ENCODE results near the gene TMEM131L. TPM values are rescaled to one million over a fixed set of nuclear protein-coding genes. Genes with fewer than 3 reads are reported as not detected.

TMEM131L gene
- total and polyA plus RNA-seq, 12 donors = 2.7 to 33.6 (median 18.5) TPM

DNA sequence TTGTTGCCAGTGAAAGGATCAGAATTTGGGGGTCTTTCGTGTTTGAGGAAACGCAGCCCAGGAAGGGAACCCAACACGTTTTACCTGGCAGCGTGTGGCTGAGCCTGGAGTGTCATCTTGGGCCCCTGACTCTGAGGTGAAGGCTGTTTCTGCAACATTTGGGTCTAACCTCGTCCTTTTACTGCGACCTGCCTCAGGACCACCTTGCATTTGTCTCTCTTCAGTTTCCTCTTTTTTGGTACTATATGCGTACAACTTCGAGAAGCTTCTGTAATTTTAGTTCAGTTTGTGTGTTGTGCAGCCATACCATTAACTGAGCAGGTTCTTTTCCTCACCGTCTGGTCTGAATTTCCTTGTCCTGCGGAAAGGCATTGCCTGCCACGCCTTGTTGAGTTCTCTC, 61.5 kb downstream of the TMEM131L start:
- ATAC-seq (no peak), DNase-seq (no peak)
- no peaks in the 10 kb centered on the region for H3K9me3 ChIP-seq
- H3K27ac ChIP-seq = peak overlapping the region in 1 of 10 donors; percentile 59
- WGBS, 2 donors = 94 to 95% methylated on average over 11 of the region's 11 CpGs
- TF ChIP-seq, protein P1, sequence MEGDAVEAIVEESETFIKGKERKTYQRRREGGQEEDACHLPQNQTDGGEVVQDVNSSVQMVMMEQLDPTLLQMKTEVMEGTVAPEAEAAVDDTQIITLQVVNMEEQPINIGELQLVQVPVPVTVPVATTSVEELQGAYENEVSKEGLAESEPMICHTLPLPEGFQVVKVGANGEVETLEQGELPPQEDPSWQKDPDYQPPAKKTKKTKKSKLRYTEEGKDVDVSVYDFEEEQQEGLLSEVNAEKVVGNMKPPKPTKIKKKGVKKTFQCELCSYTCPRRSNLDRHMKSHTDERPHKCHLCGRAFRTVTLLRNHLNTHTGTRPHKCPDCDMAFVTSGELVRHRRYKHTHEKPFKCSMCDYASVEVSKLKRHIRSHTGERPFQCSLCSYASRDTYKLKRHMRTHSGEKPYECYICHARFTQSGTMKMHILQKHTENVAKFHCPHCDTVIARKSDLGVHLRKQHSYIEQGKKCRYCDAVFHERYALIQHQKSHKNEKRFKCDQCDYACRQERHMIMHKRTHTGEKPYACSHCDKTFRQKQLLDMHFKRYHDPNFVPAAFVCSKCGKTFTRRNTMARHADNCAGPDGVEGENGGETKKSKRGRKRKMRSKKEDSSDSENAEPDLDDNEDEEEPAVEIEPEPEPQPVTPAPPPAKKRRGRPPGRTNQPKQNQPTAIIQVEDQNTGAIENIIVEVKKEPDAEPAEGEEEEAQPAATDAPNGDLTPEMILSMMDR (IDR thresholded peaks at IDR 0.05) = no peak
- intact Hi-C loops (cut with DNase I) = no loop called here
- H3K36me3 ChIP-seq = no peaks in the 10 kb centered on the region
- H3K27me3 ChIP-seq = no peaks in the 10 kb centered on the region
- H3K4me3 ChIP-seq = no peak overlapping the region
- peaks cover 11 to 99% (median 61%) of the 10 kb centered on the region in 9 donors for H3K4me1 ChIP-seq

DNA sequence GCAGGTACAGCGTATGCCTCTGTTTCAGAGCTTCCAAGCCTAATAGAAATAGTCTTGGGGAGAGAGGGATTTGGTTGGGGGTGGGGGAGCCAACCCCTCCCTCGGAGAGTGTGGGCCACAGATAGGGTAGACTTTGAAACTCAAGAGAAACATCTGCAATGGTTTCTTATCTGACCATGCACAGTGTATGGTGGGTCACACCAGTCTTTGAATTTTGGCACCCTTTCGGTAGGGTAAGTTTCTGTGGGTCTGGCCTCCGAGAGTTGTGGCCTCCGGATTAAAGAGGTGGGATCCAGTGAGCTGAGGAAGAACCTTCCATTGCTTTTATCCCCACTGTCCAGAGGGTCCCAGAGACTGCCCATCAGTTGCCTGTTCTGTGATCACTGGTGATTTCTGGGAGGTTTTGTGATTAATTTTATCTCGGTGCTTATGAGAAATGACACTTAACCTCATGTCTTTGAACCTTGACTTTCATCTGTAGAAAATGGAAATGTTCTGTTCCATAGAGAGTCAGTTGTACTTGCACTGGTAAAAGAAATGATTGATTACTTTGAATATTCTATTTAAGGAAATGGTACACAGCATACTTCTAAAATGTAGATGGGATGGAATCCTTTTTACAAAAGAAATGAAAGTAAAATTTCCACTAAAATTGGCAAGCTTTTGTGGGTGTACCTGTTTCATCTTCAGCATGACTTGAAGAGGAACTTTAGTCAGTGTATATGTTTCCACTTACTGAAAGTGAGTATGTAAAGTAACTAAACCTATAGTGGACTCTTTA, 62.7 kb downstream of the TMEM131L start:
- H3K27ac ChIP-seq = peak overlapping the region in 2 of 10 donors; percentile 59 to 62
- intact Hi-C loops (cut with DNase I) = no loop called here
- 87 to 92% methylated on average over 6 of the region's 6 CpGs for WGBS, 2 donors
- peaks cover 8 to 95% (median 64%) of the 10 kb centered on the region in 9 donors for H3K4me1 ChIP-seq
- no peaks in the 10 kb centered on the region for H3K36me3 ChIP-seq
- no peak for ATAC-seq
- no peaks in the 10 kb centered on the region for H3K9me3 ChIP-seq
- TF ChIP-seq, protein P1 (IDR thresholded peaks at IDR 0.05) = no peak
- H3K4me3 ChIP-seq = no peak overlapping the region
- no peaks in the 10 kb centered on the region for H3K27me3 ChIP-seq
- no peak for DNase-seq

DNA sequence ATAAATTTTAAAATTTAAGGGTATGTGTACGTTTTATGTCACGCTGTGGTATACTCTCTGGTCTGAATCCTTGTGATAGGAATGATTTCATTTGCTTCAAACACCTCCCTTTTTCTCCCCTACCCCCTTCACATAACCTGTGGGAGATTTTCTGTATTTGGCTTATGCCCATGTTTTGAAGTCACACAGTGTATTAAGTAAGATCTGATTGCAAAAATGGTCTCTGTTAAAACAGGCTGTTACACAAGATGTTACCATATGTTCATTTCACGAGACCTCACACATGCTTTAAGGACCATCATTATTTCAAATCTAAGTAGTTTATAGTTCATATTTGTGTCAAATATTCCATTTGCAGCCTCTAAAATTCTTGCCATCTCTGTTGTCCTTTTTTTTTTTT, 63.5 kb downstream of the TMEM131L start:
- peaks cover 8 to 87% (median 57%) of the 10 kb centered on the region in 9 donors for H3K4me1 ChIP-seq
- DNase-seq = no peak
- H3K9me3 ChIP-seq = no peaks in the 10 kb centered on the region
- H3K4me3 ChIP-seq = no peak overlapping the region
- H3K27me3 ChIP-seq = no peaks in the 10 kb centered on the region
- H3K27ac ChIP-seq = peak overlapping the region in 4 of 10 donors; percentile 52 to 74 (median 60)
- peak in 2 of 8 donors; percentile 31 to 33 for ATAC-seq
- no peaks in the 10 kb centered on the region for H3K36me3 ChIP-seq
- 89 to 92% methylated on average over 3 of the region's 3 CpGs for WGBS, 2 donors
- TF ChIP-seq, protein P1 (IDR thresholded peaks at IDR 0.05) = no peak
- intact Hi-C loops (cut with DNase I) = loop anchor here in 4 of 10 donors (5.0 to 10.0 kb wide), 3 partner anchors 32 to 45 kb away; no protein-coding TSS in a partner anchor

DNA sequence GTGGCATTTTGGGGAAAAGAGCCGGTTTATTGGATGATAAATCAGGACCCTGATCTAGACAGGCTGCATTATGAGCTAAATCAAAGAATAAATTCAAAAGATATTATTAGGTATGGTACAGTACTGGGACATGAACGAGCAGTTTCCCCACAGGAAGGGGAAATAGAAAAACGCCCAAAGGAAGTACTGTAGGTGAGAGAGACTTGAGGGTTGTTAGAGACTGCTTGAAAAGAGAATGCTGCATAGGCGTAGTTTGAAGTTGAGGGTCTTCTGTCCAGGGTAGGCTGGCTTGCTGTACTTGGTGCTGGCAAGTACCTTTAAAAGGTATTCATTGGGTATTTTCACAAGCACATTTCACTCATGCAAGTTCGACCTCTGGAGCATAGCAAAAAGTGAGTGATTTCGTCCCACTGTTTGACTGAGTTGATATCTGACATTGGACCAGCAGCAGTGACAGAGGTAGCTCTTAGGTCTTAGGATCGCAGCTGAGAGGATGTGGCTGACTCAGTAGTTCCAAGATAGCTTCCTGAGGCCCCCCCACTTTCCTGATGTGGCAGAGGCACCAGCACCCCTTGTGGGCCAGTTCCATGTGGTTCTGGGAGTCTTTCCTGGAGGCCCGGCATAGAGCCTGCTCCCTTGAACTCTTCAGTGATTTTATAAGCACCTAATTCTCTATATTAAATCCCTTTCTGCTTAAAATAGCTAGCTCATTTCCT, 64.3 kb downstream of the TMEM131L start:
- H3K27me3 ChIP-seq = no peaks in the 10 kb centered on the region
- H3K36me3 ChIP-seq = no peaks in the 10 kb centered on the region
- ATAC-seq = peak; percentile 29 to 69 (median 48)
- intact Hi-C loops (cut with DNase I) = loop anchor here in 4 of 10 donors (5.0 to 10.0 kb wide), 3 partner anchors 33 to 46 kb away; no protein-coding TSS in a partner anchor
- H3K27ac ChIP-seq = peak overlapping the region in 9 of 10 donors; percentile 37 to 74 (median 58)
- no peak overlapping the region for H3K4me3 ChIP-seq
- H3K4me1 ChIP-seq = peaks cover 8 to 86% (median 52%) of the 10 kb centered on the region in 9 donors
- H3K9me3 ChIP-seq = no peaks in the 10 kb centered on the region
- TF ChIP-seq, protein P1 (IDR thresholded peaks at IDR 0.05) = no peak
- WGBS, 2 donors = 51 to 56% methylated on average over 8 of the region's 8 CpGs
- no peak for DNase-seq
